ENCODE results near the gene PRRG1. TPM values are rescaled to one million over a fixed set of nuclear protein-coding genes. Genes with fewer than 3 reads are reported as not detected.

PRRG1 gene
- polyA plus RNA-seq, 1 experiment = 15.4 TPM

GRCh38 chrX:37371578-37371991 is 22.4 kb downstream of the PRRG1 start:
- Histone ChIP-seq H3K27me3 (ENCODE audit: control insufficient read depth, insufficient read depth, low read length) (no peaks in the 10 kb centered on the region), H3K36me3 (ENCODE audit: control insufficient read depth, insufficient read depth, low read length) (no peaks in the 10 kb centered on the region), H3K4me3 (ENCODE audit: low read depth, low read length) (no peak overlapping the region)
- ChIA-PET POLR2A (no interaction called here), CTCF (interaction anchor here (1.6 kb wide), 1 partner anchor 11 kb away, joined by 4 read pairs; no protein-coding TSS in a partner anchor)
- DNase-seq (ENCODE audit: low read depth) = no peak
- TF ChIP-seq CTCF (IDR thresholded peaks at IDR 0.05; ENCODE audit: insufficient read depth, low read depth, low read length) = no peak

- ChIA-PET CTCF (no interaction called here), POLR2A (no interaction called here)
- no peak for DNase-seq (ENCODE audit: low read depth)
- no peaks in the 10 kb centered on the region for H3K27me3 ChIP-seq (ENCODE audit: control insufficient read depth, insufficient read depth, low read length)
- no peak for TF ChIP-seq CTCF (IDR thresholded peaks at IDR 0.05; ENCODE audit: insufficient read depth, low read depth, low read length)
- H3K36me3 ChIP-seq (ENCODE audit: control insufficient read depth, insufficient read depth, low read length) = no peaks in the 10 kb centered on the region
- no peak overlapping the region for H3K4me3 ChIP-seq (ENCODE audit: low read depth, low read length)
These were observed 29.2 kb downstream of the PRRG1 start for GRCh38 chrX:37378404-37378803.

GRCh38 chrX:37378830-37379229 is 29.7 kb downstream of the PRRG1 start:
- no peak for DNase-seq (ENCODE audit: low read depth)
- no peak for TF ChIP-seq CTCF (IDR thresholded peaks at IDR 0.05; ENCODE audit: insufficient read depth, low read depth, low read length)
- Histone ChIP-seq H3K4me3 (ENCODE audit: low read depth, low read length) (no peak overlapping the region), H3K27me3 (ENCODE audit: control insufficient read depth, insufficient read depth, low read length) (no peaks in the 10 kb centered on the region), H3K36me3 (ENCODE audit: control insufficient read depth, insufficient read depth, low read length) (no peaks in the 10 kb centered on the region)
- CTCF ChIA-PET = no interaction called here
- POLR2A ChIA-PET = no interaction called here

- no peaks in the 10 kb centered on the region for H3K27me3 ChIP-seq (ENCODE audit: control insufficient read depth, insufficient read depth, low read length)
- CTCF ChIA-PET = no interaction called here
- no peaks in the 10 kb centered on the region for H3K36me3 ChIP-seq (ENCODE audit: control insufficient read depth, insufficient read depth, low read length)
- POLR2A ChIA-PET = no interaction called here
- H3K4me3 ChIP-seq (ENCODE audit: low read depth, low read length) = no peak overlapping the region
- TF ChIP-seq CTCF (IDR thresholded peaks at IDR 0.05; ENCODE audit: insufficient read depth, low read depth, low read length) = no peak
- no peak for DNase-seq (ENCODE audit: low read depth)
These were observed 31.1 kb downstream of the PRRG1 start for GRCh38 chrX:37380256-37380655.

- POLR2A ChIA-PET = no interaction called here
- Histone ChIP-seq H3K36me3 (ENCODE audit: control insufficient read depth, insufficient read depth, low read length) (no peaks in the 10 kb centered on the region), H3K27me3 (ENCODE audit: control insufficient read depth, insufficient read depth, low read length) (no peaks in the 10 kb centered on the region), H3K4me3 (ENCODE audit: low read depth, low read length) (no peak overlapping the region)
- peak; percentile 9 for DNase-seq (ENCODE audit: low read depth)
- CTCF ChIA-PET = no interaction called here
- TF ChIP-seq CTCF (IDR thresholded peaks at IDR 0.05; ENCODE audit: insufficient read depth, low read depth, low read length) = no peak
These were observed 31.8 kb downstream of the PRRG1 start for GRCh38 chrX:37380924-37381323.
